IMR-90 (cell line): ENCODE results near the gene CYB5B. TPM values are rescaled to one million over a fixed set of nuclear protein-coding genes. Genes with fewer than 3 reads are reported as not detected.
A peak's percentile ranks its signal among the peaks of the same experiment; 100 is the strongest.

Source experiments
- ATAC-seq: fragments of 200-7000 bp; cut with Tn5 transposase; 2 replicates; pipeline ENCODE4 v1.9.1; 2020; ENCODE audit warnings: low read depth, mild to moderate bottlenecking, moderate library complexity
- BruUV-seq: library from RNA; stranded (reverse); fragments of 400-500 nt; replicated peaks from 2 replicates; lab custom pipeline; 2021; lab: Mats Ljungman, UMichigan
- CTCF ChIA-PET: fragments of 300-600 bp; formaldehyde crosslinking; extraction: SDS; loops from one replicate; lab custom pipeline; 2021; ENCODE audit warnings: antibody characterized with exemption; lab: Yijun Ruan, JAX
- POLR2A ChIA-PET: fragments of 300-600 bp; sonication (Branson Sonifier 250); formaldehyde crosslinking; loops from one replicate; lab custom pipeline; 2022; ENCODE audit warnings: antibody characterized with exemption; ENCODE audit not compliant: unreplicated experiment; lab: Charles Lee
- DNase-seq: peaks from one replicate; pipeline ENCODE4 v3.0.0; 2013
- H2AFZ ChIP-seq: replicated peaks from 2 replicates; pipeline ENCODE3; 2013; ENCODE audit warnings: low read length, mild to moderate bottlenecking; ENCODE audit not compliant: poor library complexity
- H2AK5ac ChIP-seq: 2 replicates; pipeline ENCODE4 v1.6.1; 2013; ENCODE audit warnings: low read depth, low read length, inconsistent platforms
- H2AK9ac ChIP-seq: replicated peaks from 2 replicates; pipeline ENCODE3; 2013; ENCODE audit warnings: mild to moderate bottlenecking, low read depth, low read length, moderate library complexity; ENCODE audit not compliant: poor library complexity
- H2BK120ac ChIP-seq: 2 replicates; pipeline ENCODE4 v1.6.1; 2013; ENCODE audit warnings: low read depth, low read length, inconsistent platforms
- H2BK15ac ChIP-seq: 3 replicates; pipeline ENCODE4 v1.6.1; 2013; ENCODE audit warnings: low read depth, low read length, inconsistent platforms
- H2BK20ac ChIP-seq: 2 replicates; pipeline ENCODE4 v1.6.1; 2013; ENCODE audit warnings: low read depth, mild to moderate bottlenecking, inconsistent platforms, low read length, moderate library complexity
- H2BK5ac ChIP-seq: 2 replicates; pipeline ENCODE4 v1.6.1; 2013; ENCODE audit warnings: mild to moderate bottlenecking, low read depth, low read length, inconsistent platforms; ENCODE audit not compliant: poor library complexity, severe bottlenecking
- H3K14ac ChIP-seq: replicated peaks from 2 replicates; pipeline ENCODE4 v1.6.1; 2013; ENCODE audit warnings: low read depth, low read length, inconsistent platforms
- H3K18ac ChIP-seq: 2 replicates; pipeline ENCODE4 v1.6.1; 2013; ENCODE audit warnings: low read depth, low read length, control low read depth
- H3K23ac ChIP-seq: 2 replicates; pipeline ENCODE4 v1.6.1; 2013; ENCODE audit warnings: low read depth, low read length, inconsistent platforms
- H3K27ac ChIP-seq: 2 replicates; pipeline ENCODE4 v1.5.1; 2013; ENCODE audit warnings: mild to moderate bottlenecking, control low read depth, low read length; ENCODE audit not compliant: insufficient read depth
- H3K27me3 ChIP-seq: 2 replicates; pipeline ENCODE4 v1.6.1; 2013; ENCODE audit warnings: low read length; ENCODE audit not compliant: control insufficient read depth, insufficient read depth
- H3K36me3 ChIP-seq: 2 replicates; pipeline ENCODE4 v1.6.1; 2013; ENCODE audit warnings: low read length, mixed read lengths; ENCODE audit not compliant: control insufficient read depth, insufficient read depth
- H3K4ac ChIP-seq: 2 replicates; pipeline ENCODE4 v1.6.1; 2013; ENCODE audit warnings: low read depth, low read length, inconsistent platforms
- H3K4me1 ChIP-seq: 2 replicates; pipeline ENCODE4 v1.6.1; 2013; ENCODE audit warnings: low read length, mixed read lengths; ENCODE audit not compliant: control insufficient read depth, insufficient read depth
- H3K4me2 ChIP-seq: 2 replicates; pipeline ENCODE4 v1.6.1; 2013; ENCODE audit warnings: low read depth, mild to moderate bottlenecking, control low read depth, low read length, moderate library complexity
- H3K4me3 ChIP-seq: 2 replicates; pipeline ENCODE4 v1.5.1; 2013; ENCODE audit warnings: low read depth, mild to moderate bottlenecking, control low read depth, low read length, moderate library complexity; ENCODE audit not compliant: insufficient read depth
- H3K56ac ChIP-seq: 2 replicates; pipeline ENCODE4 v1.6.1; 2013; ENCODE audit warnings: low read length, inconsistent platforms; ENCODE audit not compliant: insufficient read depth; ENCODE audit errors: extremely low read depth
- H3K79me1 ChIP-seq, 2 experiments: 2 replicates each; pipeline ENCODE4 v1.6.1; 2013; ENCODE audit warnings: low read length in 2 of 2, inconsistent platforms in 1 of 2, low read depth in 1 of 2
- H3K9ac ChIP-seq: 2 replicates; pipeline ENCODE4 v1.6.1; 2013; ENCODE audit warnings: low read depth, low read length, control low read depth
- H3K9me1 ChIP-seq: 2 replicates; pipeline ENCODE4 v1.6.1; 2013; ENCODE audit warnings: low read length, inconsistent platforms; ENCODE audit not compliant: insufficient read depth
- H3K9me3 ChIP-seq: 2 replicates; pipeline ENCODE4 v1.6.1; 2013; ENCODE audit warnings: low read length; ENCODE audit not compliant: control insufficient read depth, insufficient read depth
- H4K20me1 ChIP-seq: 2 replicates; pipeline ENCODE4 v1.6.1; 2013; ENCODE audit warnings: low read length, inconsistent platforms; ENCODE audit not compliant: insufficient read depth
- H4K5ac ChIP-seq: 2 replicates; pipeline ENCODE4 v1.6.1; 2013; ENCODE audit warnings: mild to moderate bottlenecking, low read depth, low read length, control low read depth
- H4K8ac ChIP-seq, 2 experiments: 2 replicates each; pipeline ENCODE4 v1.6.1; 2013; ENCODE audit warnings: low read depth in 2 of 2, low read length in 2 of 2, control low read depth in 1 of 2, inconsistent platforms in 1 of 2
- H4K91ac ChIP-seq: 2 replicates; pipeline ENCODE4 v1.6.1; 2013; ENCODE audit warnings: low read depth, low read length, inconsistent platforms; ENCODE audit not compliant: insufficient read depth
- NFE2L2 ChIP-seq: fragments of 150-350 bp; IDR thresholded peaks from 2 replicates; pipeline ENCODE4 v1.6.1; 2016; ENCODE audit warnings: low read depth, mild to moderate bottlenecking, low read length
- RAD21 ChIP-seq: IDR thresholded peaks from 2 replicates; pipeline ENCODE4 v1.6.1; 2012; ENCODE audit warnings: low read length, improper control_type of control experiment
- WGBS, 2 experiments: methylation state at CpG; one replicate each; pipeline versions ENCODE4 v1.1.5 to v1.1.7; 2013; ENCODE audit warnings: missing lambda C conversion rate in 2 of 2; ENCODE audit not compliant: insufficient read length in 1 of 2; ENCODE audit errors: extremely low coverage in 2 of 2; 5-methylcytosine and 5-hydroxymethylcytosine counted together
- dilution Hi-C: fragments of 300-500 bp; cut with HindIII; formaldehyde crosslinking; loops from one replicate; pipeline ENCODE4 v1.14.3; 2018; ENCODE audit warnings: low sequenced_read_pairs; ENCODE audit not compliant: unreplicated experiment
- in situ Hi-C: fragments of 300-500 bp; cut with MboI; formaldehyde crosslinking; loops from 3 replicates; pipeline ENCODE4 v1.14.3; 2019; ENCODE audit warnings: low sequenced_read_pairs, inconsistent platforms, mixed read lengths
- intact Hi-C: fragments of 100-400 bp; cut with micrococcal nuclease; formaldehyde crosslinking; loops from 2 replicates; pipeline ENCODE4 v1.10.0; 2022
- polyA plus RNA-seq, 3 experiments: library from polyadenylated mRNA; depleted of rRNA; stranded (reverse); fragments of >200 nt; gene quantifications; 2 replicates each; pipeline ENCODE4 v1.2.3, GENCODE V29; 2012; ENCODE audit warnings: low replicate concordance in 1 of 3
- total RNA-seq: library from RNA; depleted of rRNA; stranded (reverse); fragments of >200 nt; gene quantifications from 2 replicates; pipeline ENCODE4 v1.2.3, GENCODE V29; 2012

Gene CYB5B
- total and polyA plus RNA-seq, 2 of the 4 experiments (the other 2 are of a cell fraction), result 100 to 102 TPM

DNA sequence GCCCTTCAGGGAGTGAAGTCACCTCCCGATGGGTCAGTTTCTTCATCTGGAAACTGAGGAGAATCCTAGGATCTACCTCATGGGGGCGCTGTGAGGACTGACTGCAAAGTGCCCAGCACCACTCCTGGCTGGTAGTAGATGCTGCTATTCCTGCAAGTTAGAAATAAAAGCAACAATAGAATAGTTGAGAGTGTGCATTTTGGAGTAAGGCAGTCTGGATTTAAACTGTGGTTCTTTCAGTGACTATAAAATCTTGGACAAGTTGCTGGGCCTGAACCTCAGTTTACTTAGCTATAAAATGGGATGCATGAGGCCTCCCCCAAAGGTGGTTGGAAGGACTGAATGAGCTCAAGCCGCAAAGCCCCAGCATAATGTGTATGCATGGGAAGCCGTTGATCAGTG is 70.6 kb downstream of the CYB5B start:
- Histone ChIP-seq H4K5ac (no peak overlapping the region), H3K14ac (no peak overlapping the region), H3K23ac (no peak overlapping the region), H2AK5ac (no peak overlapping the region), H3K4me3 (no peak overlapping the region), H3K79me1 (no peaks in the 10 kb centered on the region), H2BK120ac (no peak overlapping the region), H3K27ac (no peak overlapping the region), H3K36me3 (no peaks in the 10 kb centered on the region), H3K18ac (no peak overlapping the region), H3K9me3 (peaks cover 2% of the 10 kb centered on the region), H2BK5ac (no peak overlapping the region), H4K20me1 (no peaks in the 10 kb centered on the region), H2BK15ac (no peak overlapping the region), H3K4me1 (no peaks in the 10 kb centered on the region), H3K9ac (no peak overlapping the region), H3K4me2 (no peak overlapping the region), H3K27me3 (no peaks in the 10 kb centered on the region; the same call in 1 of the 2 replicates), H2AFZ (no peak overlapping the region), H3K9me1 (no peaks in the 10 kb centered on the region), H4K8ac (no peak overlapping the region), H3K4ac (no peak overlapping the region), H3K56ac (no peak overlapping the region), H4K91ac (no peak overlapping the region), H2BK20ac (no peak overlapping the region), H2AK9ac (no peak overlapping the region)
- dilution Hi-C loops (no loop called here), intact Hi-C loops (no loop called here), in situ Hi-C loops (no loop called here)
- ChIA-PET POLR2A (no interaction called here), CTCF (interaction anchor here (0.8 kb wide), 1 partner anchor 16 kb away, joined by 3 read pairs; no protein-coding TSS in a partner anchor)
- DNase-seq (no peak), ATAC-seq (no peak)
- 50% methylated on average over 2 of the region's 4 CpGs; no CpG with 5 or more reads in 1 of the 2 experiments for WGBS, 2 experiments
- TF ChIP-seq NFE2L2 (no peak), RAD21 (peak; percentile 17; the same call in 1 of the 2 replicates)
- no TSS peak for BruUV-seq
